ENCODE results near the gene HBE1.

GRCh38 chr11:5288108-5288905 is 18.6 kb upstream of the HBE1 start:
- TF ChIP-seq CTCF (IDR thresholded peaks at IDR 0.05), result no peak
- TF ChIP-seq POLR2A (IDR thresholded peaks at IDR 0.05), result no peak

All from body of pancreas (tissue), 4 donors.